Natural killer cell (primary cell): Measurements from ENCODE around the gene PHACTR1. TPM values are rescaled to one million over a fixed set of nuclear protein-coding genes. Genes with fewer than 3 reads are reported as not detected.

Experiments used
- ATAC-seq, 3 donors: fragments of 150-1000 bp in 2 of 3; fragments of 200-7000 bp in 1 of 3; cut with Tn5 transposase; 1 replicate in 1 of 3; 2 replicates in 2 of 3; pipeline ENCODE4 v1.10.0; 2021; ENCODE audit warnings: mild to moderate bottlenecking in 2 of 3, moderate library complexity in 2 of 3
- DNase-seq, 2 donors: peaks; one replicate each; pipeline versions ENCODE4 v3.0.0 to v3.0.0-alpha.2; 2013 to 2021; ENCODE audit warnings: mixed read lengths in 1 of 2
- H3K27ac ChIP-seq: one replicate; pipeline ENCODE4 v1.5.1; 2013; ENCODE audit warnings: mild to moderate bottlenecking, low read length
- H3K27me3 ChIP-seq: one replicate; pipeline ENCODE4 v1.6.1; 2013; ENCODE audit warnings: low read length; ENCODE audit not compliant: control insufficient read depth, insufficient read depth
- H3K36me3 ChIP-seq: one replicate; pipeline ENCODE4 v1.6.1; 2013; ENCODE audit warnings: low read length; ENCODE audit not compliant: control insufficient read depth, insufficient read depth
- H3K4me1 ChIP-seq: one replicate; pipeline ENCODE4 v1.6.1; 2013; ENCODE audit warnings: low read length; ENCODE audit not compliant: control insufficient read depth, insufficient read depth
- H3K4me3 ChIP-seq: one replicate; pipeline ENCODE4 v1.5.1; 2013; ENCODE audit warnings: low read length
- H3K9me3 ChIP-seq: one replicate; pipeline ENCODE4 v1.6.1; 2013; ENCODE audit warnings: low read length; ENCODE audit not compliant: control insufficient read depth, insufficient read depth
- H3K27ac Mint-ChIP-seq, 2 donors: one replicate each; pipeline ENCODE4 v1.8.0; 2022; ENCODE audit warnings: mild to moderate bottlenecking in 2 of 2, mixed read lengths in 2 of 2, moderate library complexity in 1 of 2
- H3K27me3 Mint-ChIP-seq, 2 donors: one replicate each; pipeline ENCODE4 v1.8.0; 2022; ENCODE audit warnings: low read depth in 2 of 2, mixed read lengths in 2 of 2
- H3K36me3 Mint-ChIP-seq: one replicate; pipeline ENCODE4 v1.8.0; 2022; ENCODE audit warnings: mixed read lengths
- H3K4me1 Mint-ChIP-seq, 2 donors: one replicate each; pipeline ENCODE4 v1.8.0; 2022; ENCODE audit warnings: mixed read lengths in 2 of 2
- H3K4me3 Mint-ChIP-seq: one replicate; pipeline ENCODE4 v1.8.0; 2022; ENCODE audit warnings: mild to moderate bottlenecking, moderate library complexity, mixed read lengths
- H3K9me3 Mint-ChIP-seq, 2 donors: one replicate each; pipeline ENCODE4 v1.8.0; 2022; ENCODE audit warnings: mixed read lengths in 2 of 2
- WGBS: methylation state at CpG from one replicate; pipeline ENCODE4 v1.1.7; 2013; ENCODE audit warnings: missing lambda C conversion rate; ENCODE audit not compliant: insufficient coverage; 5-methylcytosine and 5-hydroxymethylcytosine counted together
- intact Hi-C: fragments of 100-400 bp; cut with micrococcal nuclease; formaldehyde crosslinking; loops from one replicate; pipeline ENCODE4 v1.14.2; 2022
- total RNA-seq, 4 donors: library from RNA; stranded (reverse); fragments of 120-200 nt in 1 of 4; gene quantifications; one replicate each; pipeline versions ENCODE4 v1.2.3 to v1.2.4, GENCODE V29; 2013 to 2022
- TF ChIP-seq, protein P1 (sequence below): fragments of 200-600 bp; IDR thresholded peaks from one replicate; pipeline ENCODE4 v1.8.0; 2022; ENCODE audit warnings: antibody characterized with exemption

Gene PHACTR1
- total RNA-seq, 3 donors from 2014 or later (not counting 1 experiment from before 2014, with no cell fraction given): 5.2 to 19.0 (median 5.4) TPM

DNA sequence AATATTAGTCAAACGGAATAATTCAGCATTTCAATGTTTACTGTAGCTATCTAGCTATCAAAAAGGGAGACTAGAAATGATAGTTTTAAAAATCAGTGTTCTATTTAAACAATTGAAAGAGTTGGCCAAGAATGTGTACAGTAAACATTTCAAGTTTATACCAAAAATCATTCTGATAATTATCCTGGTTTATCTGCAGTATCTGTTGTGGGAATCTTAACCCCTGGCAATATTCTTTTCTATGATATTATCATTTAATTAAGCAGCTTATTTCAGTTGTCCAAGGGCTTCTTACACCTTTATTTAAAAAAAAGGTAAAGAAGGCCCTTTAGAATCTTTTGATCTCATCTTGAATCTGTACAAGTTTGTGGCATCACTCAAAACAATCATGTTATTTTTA, 125.1 kb downstream of the PHACTR1 start:
- TF ChIP-seq, protein P1, sequence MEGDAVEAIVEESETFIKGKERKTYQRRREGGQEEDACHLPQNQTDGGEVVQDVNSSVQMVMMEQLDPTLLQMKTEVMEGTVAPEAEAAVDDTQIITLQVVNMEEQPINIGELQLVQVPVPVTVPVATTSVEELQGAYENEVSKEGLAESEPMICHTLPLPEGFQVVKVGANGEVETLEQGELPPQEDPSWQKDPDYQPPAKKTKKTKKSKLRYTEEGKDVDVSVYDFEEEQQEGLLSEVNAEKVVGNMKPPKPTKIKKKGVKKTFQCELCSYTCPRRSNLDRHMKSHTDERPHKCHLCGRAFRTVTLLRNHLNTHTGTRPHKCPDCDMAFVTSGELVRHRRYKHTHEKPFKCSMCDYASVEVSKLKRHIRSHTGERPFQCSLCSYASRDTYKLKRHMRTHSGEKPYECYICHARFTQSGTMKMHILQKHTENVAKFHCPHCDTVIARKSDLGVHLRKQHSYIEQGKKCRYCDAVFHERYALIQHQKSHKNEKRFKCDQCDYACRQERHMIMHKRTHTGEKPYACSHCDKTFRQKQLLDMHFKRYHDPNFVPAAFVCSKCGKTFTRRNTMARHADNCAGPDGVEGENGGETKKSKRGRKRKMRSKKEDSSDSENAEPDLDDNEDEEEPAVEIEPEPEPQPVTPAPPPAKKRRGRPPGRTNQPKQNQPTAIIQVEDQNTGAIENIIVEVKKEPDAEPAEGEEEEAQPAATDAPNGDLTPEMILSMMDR: no peak
- WGBS: 100% methylated on average over 1 of the region's 1 CpG
- Mint-ChIP-seq H3K9me3 (peaks cover 0 to 5% of the 10 kb centered on the region in 2 donors), H3K4me3 (no peak overlapping the region), H3K36me3 (no peaks in the 10 kb centered on the region), H3K27ac (no peak overlapping the region), H3K27me3 (peaks cover 0 to 2% of the 10 kb centered on the region in 2 donors), H3K4me1 (no peaks in the 10 kb centered on the region)
- DNase-seq: no peak
- Histone ChIP-seq H3K4me3 (no peak overlapping the region), H3K4me1 (no peaks in the 10 kb centered on the region), H3K27me3 (no peaks in the 10 kb centered on the region), H3K9me3 (peaks cover 5% of the 10 kb centered on the region), H3K27ac (no peak overlapping the region), H3K36me3 (no peaks in the 10 kb centered on the region)
- ATAC-seq: no peak
- intact Hi-C loops: no loop called here

DNA sequence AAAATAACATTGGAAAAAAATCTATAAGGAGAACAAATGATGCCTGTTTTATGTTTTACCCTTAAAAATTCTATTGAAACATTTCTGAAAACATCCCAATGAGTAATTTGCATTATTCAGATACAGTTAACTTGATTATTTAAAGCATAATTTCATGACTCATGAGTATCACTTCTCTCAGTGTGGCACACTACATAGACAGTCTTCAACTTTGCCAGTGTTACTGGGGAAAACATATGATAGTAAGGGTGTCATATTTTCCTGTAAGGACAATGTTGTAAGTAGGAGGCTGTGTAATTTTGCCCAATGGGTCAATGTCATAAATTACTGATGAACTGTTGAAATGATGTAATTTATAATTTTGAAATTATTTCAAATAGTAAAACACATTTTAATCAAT, 125.5 kb downstream of the PHACTR1 start:
- Mint-ChIP-seq H3K4me1 (no peaks in the 10 kb centered on the region), H3K27me3 (no peaks in the 10 kb centered on the region), H3K4me3 (no peak overlapping the region), H3K27ac (no peak overlapping the region), H3K36me3 (no peaks in the 10 kb centered on the region), H3K9me3 (peaks cover 0 to 2% of the 10 kb centered on the region in 2 donors)
- no peak overlapping the region for H3K27ac ChIP-seq
- intact Hi-C loops: no loop called here
- no peak for DNase-seq
- H3K9me3 ChIP-seq: peaks cover 5% of the 10 kb centered on the region
- no peaks in the 10 kb centered on the region for H3K27me3 ChIP-seq
- H3K4me1 ChIP-seq: no peaks in the 10 kb centered on the region
- no peak for ATAC-seq
- H3K36me3 ChIP-seq: no peaks in the 10 kb centered on the region
- TF ChIP-seq, protein P1: no peak
- no peak overlapping the region for H3K4me3 ChIP-seq

- Histone ChIP-seq H3K4me1 (no peaks in the 10 kb centered on the region), H3K4me3 (no peak overlapping the region), H3K36me3 (no peaks in the 10 kb centered on the region), H3K27me3 (no peaks in the 10 kb centered on the region), H3K9me3 (peaks cover 5% of the 10 kb centered on the region), H3K27ac (no peak overlapping the region)
- 90% methylated on average over 1 of the region's 2 CpGs for WGBS
- H3K27me3 Mint-ChIP-seq: no peaks in the 10 kb centered on the region
- DNase-seq (no peak), ATAC-seq (no peak)
- H3K36me3 Mint-ChIP-seq: no peaks in the 10 kb centered on the region
- H3K27ac Mint-ChIP-seq: no peak overlapping the region
- intact Hi-C loops: no loop called here
- H3K9me3 Mint-ChIP-seq: peaks cover 0 to 2% of the 10 kb centered on the region in 2 donors
- H3K4me1 Mint-ChIP-seq: no peaks in the 10 kb centered on the region
- no peak overlapping the region for H3K4me3 Mint-ChIP-seq
- TF ChIP-seq, protein P1: no peak
Measured at GRCh38 chr6:12842658-12843057, 126.1 kb downstream of the PHACTR1 start.
